ENCODE results near the gene SUFU.

- no peak for TF ChIP-seq CTCF (IDR thresholded peaks at IDR 0.05; ENCODE audit: low read depth, low read length)
- no peak for TF ChIP-seq EZH2phosphoT487 (IDR thresholded peaks at IDR 0.05; ENCODE audit: low read depth)
Measured at GRCh38 chr10:102643336-102644065, 139.7 kb downstream of the SUFU start.
